Choroid plexus epithelial cell (primary cell): ENCODE data around the gene BAZ2B.
"Not testable (repeated sequence)": the region's sequence is repeated elsewhere in the genome, so short reads cannot be mapped to it uniquely, and the experiment has no call there.

ENCODE experiments used
- DNase-seq: peaks from one replicate; pipeline ENCODE4 v3.0.0-alpha.2; 2010; ENCODE audit warnings: low read depth
- H3K4me3 ChIP-seq: 2 replicates; pipeline ENCODE4 v1.5.1; 2011; ENCODE audit warnings: low read depth, mild to moderate bottlenecking, control low read depth, low read length, moderate library complexity
- TF ChIP-seq, protein P1 (sequence below): conservative IDR thresholded peaks from 2 replicates; pipeline ENCODE4 v1.5.1; 2011; ENCODE audit warnings: low read depth, mild to moderate bottlenecking, control low read depth, inconsistent platforms, low read length, moderate library complexity

The BAZ2B gene

DNA sequence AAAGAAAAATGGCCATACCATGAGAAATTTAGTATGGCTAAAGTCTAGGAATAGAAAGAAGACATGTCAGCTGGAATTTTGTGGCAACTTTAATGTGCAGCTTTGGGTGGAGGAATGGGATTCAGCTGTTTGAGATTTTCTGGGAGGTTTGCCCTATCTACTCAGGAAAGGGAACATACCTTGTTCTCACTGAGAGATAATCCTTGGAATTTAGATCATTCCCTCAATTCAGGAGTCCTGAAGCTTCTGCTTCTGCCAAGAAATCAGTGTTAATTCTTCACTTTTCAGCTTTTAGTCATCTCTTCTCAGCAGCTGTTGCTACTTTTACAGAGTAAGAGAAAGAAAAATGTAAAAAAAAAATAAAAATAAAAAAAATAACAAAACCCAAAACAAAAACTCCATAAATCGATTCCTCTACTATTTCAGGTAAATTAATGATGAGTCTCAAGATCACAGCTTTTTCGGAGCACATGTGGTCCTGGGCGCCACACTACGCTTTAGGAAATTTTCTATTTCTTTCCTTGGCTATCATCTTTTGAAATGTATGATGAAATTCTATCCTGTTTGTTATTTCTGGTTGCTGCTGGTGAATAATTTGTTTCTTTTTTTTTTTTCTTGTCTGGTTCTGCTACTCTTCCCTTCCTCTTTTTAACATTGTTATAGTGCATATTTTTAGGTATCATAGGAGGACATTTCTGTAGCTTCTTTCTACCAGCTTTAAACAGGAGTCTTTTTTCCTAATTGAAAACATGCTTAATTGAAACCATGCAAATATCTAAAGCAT lies 18.9 kb upstream of the BAZ2B start:
- TF ChIP-seq, protein P1, sequence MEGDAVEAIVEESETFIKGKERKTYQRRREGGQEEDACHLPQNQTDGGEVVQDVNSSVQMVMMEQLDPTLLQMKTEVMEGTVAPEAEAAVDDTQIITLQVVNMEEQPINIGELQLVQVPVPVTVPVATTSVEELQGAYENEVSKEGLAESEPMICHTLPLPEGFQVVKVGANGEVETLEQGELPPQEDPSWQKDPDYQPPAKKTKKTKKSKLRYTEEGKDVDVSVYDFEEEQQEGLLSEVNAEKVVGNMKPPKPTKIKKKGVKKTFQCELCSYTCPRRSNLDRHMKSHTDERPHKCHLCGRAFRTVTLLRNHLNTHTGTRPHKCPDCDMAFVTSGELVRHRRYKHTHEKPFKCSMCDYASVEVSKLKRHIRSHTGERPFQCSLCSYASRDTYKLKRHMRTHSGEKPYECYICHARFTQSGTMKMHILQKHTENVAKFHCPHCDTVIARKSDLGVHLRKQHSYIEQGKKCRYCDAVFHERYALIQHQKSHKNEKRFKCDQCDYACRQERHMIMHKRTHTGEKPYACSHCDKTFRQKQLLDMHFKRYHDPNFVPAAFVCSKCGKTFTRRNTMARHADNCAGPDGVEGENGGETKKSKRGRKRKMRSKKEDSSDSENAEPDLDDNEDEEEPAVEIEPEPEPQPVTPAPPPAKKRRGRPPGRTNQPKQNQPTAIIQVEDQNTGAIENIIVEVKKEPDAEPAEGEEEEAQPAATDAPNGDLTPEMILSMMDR: no peak
- no peak overlapping the region for H3K4me3 ChIP-seq
- DNase-seq: no peak

DNA sequence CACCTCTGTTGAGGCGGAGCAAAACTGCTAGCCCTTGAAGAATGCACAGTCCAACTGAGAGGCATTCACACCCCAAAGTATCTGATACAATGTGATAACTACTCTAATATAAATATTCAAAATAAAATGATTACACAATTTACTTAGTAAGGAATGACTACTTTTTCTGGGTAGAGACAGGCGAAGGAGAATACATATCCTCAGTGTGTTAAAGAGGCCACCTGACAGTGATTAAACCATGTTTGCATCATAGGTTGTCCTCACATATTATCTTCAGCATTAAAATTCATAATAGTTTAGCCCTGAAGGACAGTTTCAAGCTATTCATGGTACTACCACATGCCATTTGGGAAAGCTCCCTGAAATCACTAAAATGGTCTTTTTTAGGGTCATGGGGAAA lies 16.9 kb upstream of the BAZ2B start:
- TF ChIP-seq, protein P1: no peak
- no peak for DNase-seq
- H3K4me3 ChIP-seq: no peak overlapping the region

DNA sequence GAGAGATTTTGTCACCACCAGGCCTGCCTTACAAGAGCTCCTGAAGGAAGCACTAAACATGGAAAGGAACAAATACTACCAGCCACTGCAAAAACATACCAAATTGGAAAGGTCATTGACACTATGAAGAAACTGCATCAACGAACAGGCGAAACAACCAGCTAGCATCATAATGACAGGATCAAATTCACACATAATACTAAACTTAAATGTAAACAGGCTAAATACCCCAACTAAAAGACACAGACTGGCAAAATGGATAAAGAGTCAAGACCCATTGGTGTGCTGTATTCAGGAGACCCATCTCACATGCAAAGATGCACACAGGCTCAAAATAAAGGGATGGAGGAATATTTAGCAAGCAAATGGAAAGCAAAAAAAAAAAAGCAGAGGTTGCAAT lies 9.3 kb upstream of the BAZ2B start:
- not testable (repeated sequence) for H3K4me3 ChIP-seq, DNase-seq

DNA sequence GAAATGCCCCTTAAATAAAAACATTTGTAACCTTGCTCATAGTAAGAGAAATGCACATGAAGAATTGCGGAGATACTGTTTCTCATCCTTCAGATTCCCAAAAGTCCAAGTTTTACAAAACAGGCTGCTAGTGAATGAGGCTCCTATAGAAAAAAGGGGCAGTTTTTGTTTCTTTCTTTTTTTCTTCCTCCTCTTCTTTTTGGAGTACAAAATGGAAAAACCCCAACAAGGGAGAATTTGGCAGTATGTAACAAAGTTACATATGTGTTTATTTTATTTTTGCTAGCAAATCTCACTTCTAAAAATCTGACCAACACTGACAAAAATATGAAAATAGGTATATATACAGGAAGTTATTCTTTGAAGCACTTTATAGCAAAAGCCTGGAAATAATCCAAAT lies 7.1 kb upstream of the BAZ2B start:
- TF ChIP-seq, protein P1: no peak

DNA sequence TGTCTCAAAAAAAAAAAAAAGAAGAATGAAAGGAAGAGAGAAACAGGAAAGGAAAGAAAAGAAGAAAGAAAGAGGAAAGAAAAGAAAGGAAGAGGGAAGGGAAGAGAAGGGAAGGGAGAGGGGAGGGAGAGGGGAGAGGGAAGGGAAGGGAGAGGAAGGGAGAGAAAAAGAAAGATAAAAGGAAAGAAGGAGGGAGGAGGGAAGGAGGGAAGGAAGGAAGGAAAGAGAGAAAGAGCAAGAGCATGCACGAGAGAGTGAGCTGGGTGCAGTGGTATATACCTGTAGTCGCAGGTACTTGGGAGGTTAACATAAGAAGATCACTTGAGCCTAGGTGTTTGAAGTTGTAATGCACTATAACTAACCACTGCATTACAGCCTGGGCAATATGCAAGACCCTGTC lies 6.6 kb upstream of the BAZ2B start:
- H3K4me3 ChIP-seq: no peak overlapping the region
- TF ChIP-seq, protein P1: no peak

More for the DNA sequence above, 7.1 kb upstream of the BAZ2B start:
- DNase-seq: no peak
- H3K4me3 ChIP-seq: no peak overlapping the region

DNA sequence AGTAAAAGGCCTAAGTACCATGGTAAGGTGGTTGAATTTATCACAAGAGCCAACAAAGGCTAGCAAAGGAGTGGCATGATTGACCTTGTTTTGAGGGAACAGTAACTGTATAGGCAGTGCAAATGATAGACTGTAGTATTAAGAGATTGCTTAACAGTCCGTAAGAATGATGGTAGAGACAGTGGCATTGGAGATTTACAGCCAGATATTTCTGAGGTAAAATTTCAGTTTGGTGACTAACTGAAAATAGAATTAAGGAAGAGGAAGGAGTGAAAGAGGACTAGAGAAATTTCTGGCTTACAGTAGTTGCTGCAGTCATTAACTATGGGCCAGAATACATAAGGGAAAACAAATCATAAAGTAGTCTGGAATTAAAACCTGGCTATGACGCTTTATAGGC lies 4.4 kb upstream of the BAZ2B start:
- TF ChIP-seq, protein P1: no peak
- no peak overlapping the region for H3K4me3 ChIP-seq
- DNase-seq: no peak

More for the DNA sequence above, 6.6 kb upstream of the BAZ2B start:
- DNase-seq: no peak

DNA sequence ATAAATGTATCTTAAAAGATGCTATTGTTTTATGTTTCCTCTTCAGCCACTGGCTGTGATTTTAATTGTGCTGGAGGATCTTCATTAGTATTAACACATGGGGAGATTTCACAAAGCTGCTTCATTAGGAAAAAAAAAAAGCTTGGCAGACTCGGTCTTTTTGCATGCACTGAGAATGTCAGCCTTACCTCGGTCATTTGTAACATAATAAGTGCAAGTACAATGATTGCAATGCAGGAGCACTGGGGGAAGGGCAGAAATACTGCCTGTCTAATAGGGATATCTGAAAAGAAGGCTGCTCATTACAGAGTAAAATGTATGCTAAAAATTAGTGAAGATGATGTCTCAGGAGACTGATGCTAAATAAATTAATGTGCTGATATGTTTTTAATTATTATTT lies 1.3 kb upstream of the BAZ2B start:
- TF ChIP-seq, protein P1: no peak
- peak; percentile 52 for DNase-seq
- H3K4me3 ChIP-seq: peak overlapping the region; percentile 80
